Breast epithelium (tissue), 4 donors: ENCODE measurements around the gene DNAJA3. TPM values are rescaled to one million over a fixed set of nuclear protein-coding genes. Genes with fewer than 3 reads are reported as not detected.

Experiments used
- DNase-seq, 2 donors: peaks; one replicate each; pipeline ENCODE4 v3.0.0-alpha.2; 2019; ENCODE audit warnings: low spot score in 2 of 2
- H3K27ac ChIP-seq, 2 donors: fragments of 200-600 bp; sonication (generic) in 1 of 2; one replicate each; pipeline ENCODE4 v1.5.1; 2016 to 2019; ENCODE audit warnings: mild to moderate bottlenecking in 1 of 2
- H3K27me3 ChIP-seq, 2 donors: fragments of 200-600 bp; sonication (generic) in 1 of 2; one replicate each; pipeline versions ENCODE4 v1.5.1 to v1.6.0; 2017 to 2019; ENCODE audit warnings: control low read depth in 1 of 2, mild to moderate bottlenecking in 1 of 2
- H3K36me3 ChIP-seq: fragments of 200-600 bp; one replicate; pipeline ENCODE4 v1.5.1; 2019
- H3K4me1 ChIP-seq, 2 donors: fragments of 200-600 bp; sonication (generic); one replicate each; pipeline ENCODE4 v1.5.1; 2016 to 2019; ENCODE audit warnings: control low read depth in 1 of 2
- H3K4me3 ChIP-seq, 3 donors: fragments of 200-600 bp; sonication (generic); 1 replicate in 2 of 3; 2 replicates in 1 of 3; pipeline ENCODE4 v1.5.1; 2016 to 2019; ENCODE audit warnings: mild to moderate bottlenecking in 3 of 3, moderate library complexity in 2 of 3
- H3K9me3 ChIP-seq, 2 donors: fragments of 200-600 bp; sonication (generic) in 1 of 2; one replicate each; pipeline ENCODE4 v1.5.1; 2016 to 2019; ENCODE audit warnings: control low read depth in 1 of 2
- POLR2A ChIP-seq: fragments of 450-650 bp; IDR thresholded peaks from one replicate; pipeline ENCODE4 v1.6.1; 2016; ENCODE audit warnings: antibody characterized with exemption, mild to moderate bottlenecking, moderate library complexity
- POLR2AphosphoS5 ChIP-seq, 3 donors: sonication (generic); formaldehyde crosslinking; IDR thresholded peaks; one replicate each; pipeline ENCODE4 v1.6.1; 2017; ENCODE audit warnings: antibody characterized with exemption in 3 of 3
- intact Hi-C: fragments of 100-400 bp; cut with DNase I; formaldehyde crosslinking; loops from one replicate; pipeline ENCODE4 v1.15.1; 2023; ENCODE audit warnings: low total_unique reads
- total RNA-seq, 3 donors: library from RNA; depleted of rRNA; stranded (reverse); fragments of >200 nt; gene quantifications; one replicate each; pipeline ENCODE4 v1.1.0, GENCODE V29; 2016
- TF ChIP-seq, protein P1 (sequence below), 3 donors: fragments of 450-650 bp; IDR thresholded peaks; one replicate each; pipeline ENCODE4 v1.5.1; 2016 to 2017; ENCODE audit warnings: antibody characterized with exemption in 3 of 3, mild to moderate bottlenecking in 3 of 3, moderate library complexity in 3 of 3

DNAJA3 gene
- total RNA-seq, 3 donors from 2014 or later = 32.6 to 54.2 (median 45.9) TPM

DNA sequence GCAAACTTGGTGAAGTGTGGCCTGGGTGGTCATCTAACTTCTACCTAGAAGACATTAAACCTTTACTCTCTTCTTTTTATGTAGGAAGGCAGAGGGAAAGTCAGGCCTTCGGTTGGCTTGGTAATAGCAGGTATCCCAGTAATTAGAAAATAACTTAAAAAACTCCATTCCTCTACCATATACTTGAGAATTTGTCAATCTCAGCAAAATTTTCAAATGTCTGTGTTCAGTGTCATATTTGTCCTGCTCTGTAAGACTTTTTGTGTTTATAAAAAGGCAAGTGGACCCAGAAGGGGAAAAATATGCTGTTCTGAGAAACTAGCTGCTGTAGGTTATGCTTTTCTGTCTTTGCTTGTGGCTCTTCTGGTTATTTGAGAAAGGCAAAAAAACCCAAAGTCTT is 56.3 kb downstream of the DNAJA3 start:
- intact Hi-C loops = no loop called here
- TF ChIP-seq POLR2A = no peak
- TF ChIP-seq, protein P1, sequence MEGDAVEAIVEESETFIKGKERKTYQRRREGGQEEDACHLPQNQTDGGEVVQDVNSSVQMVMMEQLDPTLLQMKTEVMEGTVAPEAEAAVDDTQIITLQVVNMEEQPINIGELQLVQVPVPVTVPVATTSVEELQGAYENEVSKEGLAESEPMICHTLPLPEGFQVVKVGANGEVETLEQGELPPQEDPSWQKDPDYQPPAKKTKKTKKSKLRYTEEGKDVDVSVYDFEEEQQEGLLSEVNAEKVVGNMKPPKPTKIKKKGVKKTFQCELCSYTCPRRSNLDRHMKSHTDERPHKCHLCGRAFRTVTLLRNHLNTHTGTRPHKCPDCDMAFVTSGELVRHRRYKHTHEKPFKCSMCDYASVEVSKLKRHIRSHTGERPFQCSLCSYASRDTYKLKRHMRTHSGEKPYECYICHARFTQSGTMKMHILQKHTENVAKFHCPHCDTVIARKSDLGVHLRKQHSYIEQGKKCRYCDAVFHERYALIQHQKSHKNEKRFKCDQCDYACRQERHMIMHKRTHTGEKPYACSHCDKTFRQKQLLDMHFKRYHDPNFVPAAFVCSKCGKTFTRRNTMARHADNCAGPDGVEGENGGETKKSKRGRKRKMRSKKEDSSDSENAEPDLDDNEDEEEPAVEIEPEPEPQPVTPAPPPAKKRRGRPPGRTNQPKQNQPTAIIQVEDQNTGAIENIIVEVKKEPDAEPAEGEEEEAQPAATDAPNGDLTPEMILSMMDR (IDR thresholded peaks at IDR 0.05) = no peak
- no peak for TF ChIP-seq POLR2AphosphoS5 (IDR thresholded peaks at IDR 0.05)
- Histone ChIP-seq H3K9me3 (no peaks in the 10 kb centered on the region), H3K4me3 (no peak overlapping the region), H3K36me3 (no peaks in the 10 kb centered on the region), H3K4me1 (no peaks in the 10 kb centered on the region), H3K27ac (no peak overlapping the region), H3K27me3 (no peaks in the 10 kb centered on the region)
- DNase-seq = no peak

DNA sequence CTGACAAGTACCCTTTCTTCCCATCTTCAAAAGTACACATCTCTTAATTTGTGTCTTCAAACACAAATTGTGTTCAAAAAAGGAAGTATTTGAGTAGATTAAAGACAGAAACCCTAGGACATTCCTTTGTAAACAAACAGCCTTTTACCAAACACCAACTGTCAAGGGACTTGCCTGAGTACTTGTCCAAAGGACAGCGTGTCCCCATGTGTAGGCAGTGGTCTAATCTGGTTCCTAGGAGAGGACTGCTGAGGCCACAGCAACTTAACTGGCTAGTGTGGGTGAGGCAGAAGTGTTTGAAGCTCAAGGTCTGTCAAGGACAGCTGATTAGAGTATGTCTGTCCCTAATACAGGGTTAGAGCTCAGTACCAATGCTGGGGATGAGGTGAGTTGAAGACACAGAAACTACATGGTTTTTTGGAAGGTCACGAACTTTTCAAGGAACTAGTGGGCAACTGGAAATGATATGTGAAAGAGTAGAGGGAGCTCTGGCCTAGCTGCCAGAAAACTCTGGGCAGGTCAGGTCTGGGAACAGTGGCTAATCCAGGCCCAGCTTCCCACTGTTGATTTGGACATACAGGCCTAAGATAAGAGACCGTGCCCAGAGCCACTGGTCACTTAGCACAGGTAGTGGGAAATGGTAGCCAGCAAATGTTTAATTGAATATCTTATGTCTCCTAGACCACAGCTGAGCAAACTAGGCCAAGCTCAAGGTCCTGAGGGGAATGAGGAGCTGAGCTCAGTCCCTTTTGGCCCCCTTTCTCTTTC is 60.6 kb downstream of the DNAJA3 start:
- H3K27ac ChIP-seq = peak overlapping the region; percentile 65 to 67
- TF ChIP-seq POLR2AphosphoS5 (IDR thresholded peaks at IDR 0.05) (peak in 2 of 3 donors; percentile 25 to 67), POLR2A (no peak)

DNA sequence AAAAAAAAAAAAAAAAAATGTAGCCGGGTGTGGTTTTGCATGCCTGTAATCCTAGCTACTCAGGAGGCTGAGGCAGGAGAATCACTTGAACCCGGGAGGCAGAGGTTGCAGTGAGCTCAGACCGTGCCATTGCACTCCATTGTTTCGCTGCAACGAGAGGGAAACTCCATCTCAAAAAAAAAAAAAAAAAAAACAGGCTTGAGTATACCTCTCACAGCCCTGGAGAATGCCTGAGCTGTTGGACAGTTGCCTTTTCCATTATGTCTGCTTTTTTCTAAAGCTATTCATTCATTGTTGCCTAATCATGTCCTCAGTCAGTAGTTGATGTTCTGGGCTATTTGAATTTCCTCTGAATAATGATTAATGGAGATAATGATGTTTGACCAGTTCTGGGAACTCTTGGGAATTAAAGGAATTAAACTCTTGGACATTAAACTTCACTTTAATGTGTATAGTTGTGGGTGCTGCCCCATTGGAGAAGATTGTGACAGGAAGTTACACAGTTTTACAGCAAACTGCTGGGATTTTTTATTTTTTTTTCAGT is 62.4 kb downstream of the DNAJA3 start:
- H3K27ac ChIP-seq = peak overlapping the region in 1 of 2 donors; percentile 48
- H3K36me3 ChIP-seq = no peaks in the 10 kb centered on the region
- no peak overlapping the region for H3K4me3 ChIP-seq
- DNase-seq = no peak
- TF ChIP-seq POLR2A (no peak), POLR2AphosphoS5 (IDR thresholded peaks at IDR 0.05) (no peak)
- TF ChIP-seq, protein P1 (IDR thresholded peaks at IDR 0.05) = no peak
- H3K9me3 ChIP-seq = no peaks in the 10 kb centered on the region
- intact Hi-C loops = no loop called here
- no peaks in the 10 kb centered on the region for H3K4me1 ChIP-seq
- H3K27me3 ChIP-seq = no peaks in the 10 kb centered on the region

More for the DNA sequence above, 60.6 kb downstream of the DNAJA3 start:
- Histone ChIP-seq H3K4me1 (no peaks in the 10 kb centered on the region), H3K4me3 (no peak overlapping the region), H3K9me3 (no peaks in the 10 kb centered on the region), H3K36me3 (no peaks in the 10 kb centered on the region), H3K27me3 (no peaks in the 10 kb centered on the region)
- no peak for DNase-seq
- intact Hi-C loops = no loop called here

DNA sequence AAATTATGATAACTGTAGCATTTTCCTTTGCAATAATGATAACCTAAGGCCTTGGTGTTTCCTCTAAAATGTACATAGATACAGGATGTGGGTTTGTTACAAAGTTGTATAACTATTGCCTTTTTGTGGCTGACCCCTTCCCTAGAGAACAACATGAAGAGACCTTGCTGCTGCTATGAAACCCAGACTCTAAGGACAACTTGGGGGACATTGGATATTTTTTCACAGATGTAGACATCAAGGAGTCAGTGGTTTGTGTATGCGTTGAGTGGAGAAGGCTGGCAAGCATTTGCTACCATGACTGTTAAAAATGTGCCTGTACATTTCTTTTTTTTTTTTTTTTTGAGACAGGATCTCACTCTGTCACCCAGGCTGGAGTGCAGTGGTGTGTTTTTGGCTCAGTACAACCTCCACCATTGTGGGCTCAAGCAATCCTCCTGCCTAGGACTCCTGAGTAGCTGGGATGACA is 62.9 kb downstream of the DNAJA3 start:
- H3K27me3 ChIP-seq = no peaks in the 10 kb centered on the region
- intact Hi-C loops = no loop called here
- TF ChIP-seq, protein P1 (IDR thresholded peaks at IDR 0.05) = no peak
- TF ChIP-seq POLR2A = no peak
- TF ChIP-seq POLR2AphosphoS5 (IDR thresholded peaks at IDR 0.05) = no peak
- DNase-seq = no peak
- H3K27ac ChIP-seq = peak overlapping the region in 1 of 2 donors; percentile 48
- no peaks in the 10 kb centered on the region for H3K4me1 ChIP-seq
- no peak overlapping the region for H3K4me3 ChIP-seq
- no peaks in the 10 kb centered on the region for H3K9me3 ChIP-seq
- no peaks in the 10 kb centered on the region for H3K36me3 ChIP-seq

DNA sequence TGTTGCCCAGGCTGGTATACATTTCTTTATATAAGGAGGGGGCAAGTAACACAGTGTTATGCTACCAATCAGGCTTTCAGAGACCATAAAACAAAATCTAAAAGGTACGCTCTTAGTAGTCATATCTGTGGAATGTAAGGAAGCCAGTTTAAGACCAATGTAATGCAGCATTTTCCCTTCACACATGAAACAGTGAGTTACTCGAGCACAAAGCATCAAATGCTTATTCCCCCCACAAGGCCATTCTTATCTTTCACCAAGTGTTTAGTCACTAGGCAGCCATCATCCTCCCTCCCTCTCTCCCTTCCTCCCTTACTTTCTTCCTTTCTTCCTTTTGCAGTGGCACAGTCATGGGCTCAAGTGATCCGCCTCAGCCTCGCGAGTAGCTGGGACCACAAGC is 63.4 kb downstream of the DNAJA3 start:
- Histone ChIP-seq H3K9me3 (no peaks in the 10 kb centered on the region), H3K4me1 (no peaks in the 10 kb centered on the region), H3K4me3 (no peak overlapping the region), H3K27me3 (no peaks in the 10 kb centered on the region), H3K36me3 (no peaks in the 10 kb centered on the region), H3K27ac (peak overlapping the region in 1 of 2 donors; percentile 27)
- intact Hi-C loops = no loop called here
- no peak for DNase-seq
- no peak for TF ChIP-seq POLR2A
- no peak for TF ChIP-seq POLR2AphosphoS5 (IDR thresholded peaks at IDR 0.05)
- TF ChIP-seq, protein P1 (IDR thresholded peaks at IDR 0.05) = no peak
